ENCODE results near the gene NR2E3.
"Not testable (repeated sequence)": the region's sequence is repeated elsewhere in the genome, so short reads cannot be mapped to it uniquely, and the experiment has no call there.

Gene NR2E3

GRCh38 chr15:71820127-71820526 lies 9.8 kb downstream of the NR2E3 start:
- DNase-seq = no peak

GRCh38 chr15:71821547-71822129 lies 11.3 kb downstream of the NR2E3 start:
- no peak for DNase-seq

GRCh38 chr15:71822890-71823630 lies 12.7 kb downstream of the NR2E3 start:
- DNase-seq = no peak

- no peak for DNase-seq
Observed at GRCh38 chr15:71823801-71824200, 13.4 kb downstream of the NR2E3 start.

GRCh38 chr15:71825021-71825730 lies 14.8 kb downstream of the NR2E3 start:
- DNase-seq = no peak

- DNase-seq = no peak
Observed at GRCh38 chr15:71826196-71826595, 15.8 kb downstream of the NR2E3 start.

- no peak for DNase-seq
Observed at GRCh38 chr15:71830981-71831380, 20.6 kb downstream of the NR2E3 start.

GRCh38 chr15:71841563-71841962 lies 31.2 kb downstream of the NR2E3 start:
- no peak for DNase-seq

GRCh38 chr15:71844916-71845315 lies 34.6 kb downstream of the NR2E3 start:
- no peak for DNase-seq

GRCh38 chr15:71853543-71853942 lies 43.2 kb downstream of the NR2E3 start:
- no peak for DNase-seq

GRCh38 chr15:71858232-71858631 lies 47.9 kb downstream of the NR2E3 start:
- DNase-seq = not testable (repeated sequence)

Data from inflammatory macrophage treated with lipopolysaccharide for 1 hour (primary cell).